ENCODE data around the gene MEP1B.
"Not testable (repeated sequence)": the region's sequence is repeated elsewhere in the genome, so short reads cannot be mapped to it uniquely, and the experiment has no call there.

MEP1B gene

DNA sequence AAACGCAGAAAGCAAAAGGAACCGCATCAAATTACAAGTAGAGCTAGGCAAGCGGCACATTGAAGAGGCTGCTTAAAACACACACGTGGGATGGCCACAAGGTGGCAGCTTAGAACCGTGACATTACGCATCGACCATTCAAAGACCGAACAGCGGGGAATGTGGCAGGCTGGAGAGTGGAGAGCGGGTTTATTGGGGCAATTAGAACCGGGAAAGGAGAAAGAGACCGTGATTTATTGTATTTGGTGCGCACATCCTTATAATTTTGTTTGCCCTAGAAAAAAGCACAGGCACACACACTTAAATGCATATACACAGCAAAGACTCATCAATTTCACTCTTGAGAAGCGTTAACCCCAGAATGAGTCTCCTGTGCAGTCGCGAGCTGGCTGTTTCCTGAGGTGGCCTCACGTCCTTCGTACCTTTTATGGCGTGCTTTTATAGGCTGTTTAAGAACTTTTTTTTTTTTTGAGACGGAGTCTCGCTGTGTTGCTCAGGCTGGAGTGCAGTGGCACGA lies 31.7 kb upstream of the MEP1B start:
- TF ChIP-seq, protein P1, sequence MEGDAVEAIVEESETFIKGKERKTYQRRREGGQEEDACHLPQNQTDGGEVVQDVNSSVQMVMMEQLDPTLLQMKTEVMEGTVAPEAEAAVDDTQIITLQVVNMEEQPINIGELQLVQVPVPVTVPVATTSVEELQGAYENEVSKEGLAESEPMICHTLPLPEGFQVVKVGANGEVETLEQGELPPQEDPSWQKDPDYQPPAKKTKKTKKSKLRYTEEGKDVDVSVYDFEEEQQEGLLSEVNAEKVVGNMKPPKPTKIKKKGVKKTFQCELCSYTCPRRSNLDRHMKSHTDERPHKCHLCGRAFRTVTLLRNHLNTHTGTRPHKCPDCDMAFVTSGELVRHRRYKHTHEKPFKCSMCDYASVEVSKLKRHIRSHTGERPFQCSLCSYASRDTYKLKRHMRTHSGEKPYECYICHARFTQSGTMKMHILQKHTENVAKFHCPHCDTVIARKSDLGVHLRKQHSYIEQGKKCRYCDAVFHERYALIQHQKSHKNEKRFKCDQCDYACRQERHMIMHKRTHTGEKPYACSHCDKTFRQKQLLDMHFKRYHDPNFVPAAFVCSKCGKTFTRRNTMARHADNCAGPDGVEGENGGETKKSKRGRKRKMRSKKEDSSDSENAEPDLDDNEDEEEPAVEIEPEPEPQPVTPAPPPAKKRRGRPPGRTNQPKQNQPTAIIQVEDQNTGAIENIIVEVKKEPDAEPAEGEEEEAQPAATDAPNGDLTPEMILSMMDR (IDR thresholded peaks at IDR 0.05; ENCODE audit: low read depth, low read length, missing control alignments), result peak; percentile 90
- Histone ChIP-seq H3K36me3 (replicated peaks) (no peaks in the 10 kb centered on the region), H3K27me3 (replicated peaks) (no peaks in the 10 kb centered on the region), H3K4me3 (ENCODE audit: low read depth, low read length) (peak overlapping the region; percentile 22), H3K27ac (no peak overlapping the region)
- in situ Hi-C loops (cut with HindIII; ENCODE audit: low pct_ligation_motif_present, low sequenced_read_pairs), result no loop called here
- DNase-seq, result peak; percentile 80

DNA sequence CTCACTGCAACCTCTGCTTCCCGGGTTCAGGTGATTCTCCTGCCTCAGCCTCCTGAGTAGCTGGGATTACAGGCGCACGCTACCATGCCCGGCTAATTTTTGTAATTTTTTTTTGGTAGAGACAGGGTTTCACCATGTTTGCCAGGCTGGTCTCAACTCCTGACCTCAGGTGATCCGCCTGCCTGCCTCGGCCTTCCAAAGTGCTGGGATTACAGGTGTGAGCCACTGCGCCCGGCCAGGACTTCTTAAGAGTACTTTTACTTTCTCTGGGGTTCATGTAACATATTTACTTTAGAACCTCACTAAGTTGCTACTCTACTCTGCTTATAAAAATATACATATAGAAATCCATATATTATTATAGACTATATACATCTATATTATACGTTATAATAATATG lies 31.2 kb upstream of the MEP1B start:
- H3K27me3 ChIP-seq (replicated peaks); H3K36me3 ChIP-seq (replicated peaks); in situ Hi-C loops (cut with HindIII; ENCODE audit: low pct_ligation_motif_present, low sequenced_read_pairs); H3K27ac ChIP-seq; H3K4me3 ChIP-seq (ENCODE audit: low read depth, low read length); DNase-seq: not testable (repeated sequence)

DNA sequence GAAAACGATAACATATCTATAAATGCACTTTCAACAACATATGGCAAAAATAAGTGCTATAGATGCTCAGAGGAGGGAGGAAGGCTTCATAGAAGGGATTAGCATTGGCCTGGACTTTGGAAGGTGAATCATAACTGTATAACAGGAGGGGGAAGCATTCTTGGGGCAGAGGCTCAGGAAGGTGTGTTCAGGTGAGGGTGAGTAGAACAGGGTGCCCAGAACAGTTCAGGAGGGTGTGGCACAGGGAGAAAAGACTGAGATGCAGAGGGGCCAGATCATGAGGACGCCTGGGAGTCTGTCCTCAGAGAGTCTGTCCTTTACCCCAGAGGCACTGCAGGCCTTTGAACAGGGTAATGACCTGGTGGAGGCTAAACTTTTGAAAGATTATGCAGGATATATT lies 29.3 kb upstream of the MEP1B start:
- Histone ChIP-seq H3K27me3 (replicated peaks) (no peaks in the 10 kb centered on the region), H3K36me3 (replicated peaks) (no peaks in the 10 kb centered on the region), H3K27ac (no peak overlapping the region), H3K4me3 (ENCODE audit: low read depth, low read length) (no peak overlapping the region)
- DNase-seq, result no peak
- TF ChIP-seq, protein P1 (IDR thresholded peaks at IDR 0.05; ENCODE audit: low read depth, low read length, missing control alignments), result no peak
- in situ Hi-C loops (cut with HindIII; ENCODE audit: low pct_ligation_motif_present, low sequenced_read_pairs), result no loop called here

DNA sequence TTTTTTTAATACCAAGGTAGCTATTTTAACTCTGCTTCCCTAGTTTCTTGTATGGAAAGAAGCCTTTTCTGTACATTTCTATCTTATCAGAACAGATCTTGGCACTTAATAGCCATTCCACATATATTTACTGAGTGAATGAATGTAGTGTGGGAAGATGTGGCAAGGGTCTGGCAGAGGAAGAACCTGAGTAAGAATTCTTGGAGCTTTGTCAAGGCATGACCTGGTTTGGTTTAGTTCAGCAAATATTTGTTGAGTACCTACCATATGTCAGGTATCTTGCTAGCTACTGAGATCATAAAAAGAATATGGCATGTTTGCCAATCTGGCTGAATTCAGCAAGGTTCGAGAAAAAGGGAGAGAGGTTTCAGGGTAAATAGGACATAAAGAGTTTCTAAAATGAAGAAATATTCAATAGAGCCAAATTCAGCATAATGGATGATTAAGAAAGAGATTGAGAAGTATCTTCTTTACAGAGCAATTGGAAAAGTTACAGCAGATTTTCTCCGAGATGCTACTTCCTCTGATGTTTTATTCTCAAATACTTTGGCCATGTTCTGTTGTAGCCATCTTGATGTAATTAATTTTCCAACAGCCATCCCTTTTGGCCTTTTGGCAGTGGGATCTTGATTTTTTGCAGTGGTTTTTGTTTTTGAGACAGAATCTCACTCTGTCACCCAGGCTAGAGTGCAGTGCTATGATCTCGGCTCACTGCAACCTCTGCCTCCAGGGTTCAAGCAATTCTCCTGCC lies 21.7 kb upstream of the MEP1B start:
- H3K27ac ChIP-seq, result no peak overlapping the region
- H3K27me3 ChIP-seq (replicated peaks), result no peaks in the 10 kb centered on the region
- TF ChIP-seq, protein P1 (IDR thresholded peaks at IDR 0.05; ENCODE audit: low read depth, low read length, missing control alignments), result no peak
- H3K36me3 ChIP-seq (replicated peaks), result no peaks in the 10 kb centered on the region
- no peak for DNase-seq
- in situ Hi-C loops (cut with HindIII; ENCODE audit: low pct_ligation_motif_present, low sequenced_read_pairs), result no loop called here
- H3K4me3 ChIP-seq (ENCODE audit: low read depth, low read length), result no peak overlapping the region

DNA sequence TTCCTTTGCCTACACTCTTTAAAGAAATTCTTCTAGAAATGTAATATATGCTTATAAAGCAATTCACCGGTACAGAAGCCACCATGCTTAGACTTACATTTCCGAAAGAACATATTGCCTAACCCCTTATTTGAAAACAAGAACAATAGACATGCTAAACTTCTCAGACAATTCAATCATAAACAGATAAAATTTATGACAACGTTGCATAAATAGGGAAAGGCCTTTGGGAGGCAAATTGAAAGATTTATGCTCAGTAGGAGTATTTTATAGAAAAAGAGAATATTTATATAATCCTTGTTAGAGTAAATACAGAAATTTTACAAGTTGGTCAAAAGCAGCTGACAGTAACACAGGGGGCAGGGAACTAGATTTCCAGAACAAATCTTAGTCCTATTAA lies 16.2 kb upstream of the MEP1B start:
- Histone ChIP-seq H3K36me3 (replicated peaks) (no peaks in the 10 kb centered on the region), H3K4me3 (ENCODE audit: low read depth, low read length) (no peak overlapping the region), H3K27ac (no peak overlapping the region), H3K27me3 (replicated peaks) (no peaks in the 10 kb centered on the region)
- no peak for DNase-seq
- in situ Hi-C loops (cut with HindIII; ENCODE audit: low pct_ligation_motif_present, low sequenced_read_pairs), result no loop called here
- TF ChIP-seq, protein P1 (IDR thresholded peaks at IDR 0.05; ENCODE audit: low read depth, low read length, missing control alignments), result no peak

DNA sequence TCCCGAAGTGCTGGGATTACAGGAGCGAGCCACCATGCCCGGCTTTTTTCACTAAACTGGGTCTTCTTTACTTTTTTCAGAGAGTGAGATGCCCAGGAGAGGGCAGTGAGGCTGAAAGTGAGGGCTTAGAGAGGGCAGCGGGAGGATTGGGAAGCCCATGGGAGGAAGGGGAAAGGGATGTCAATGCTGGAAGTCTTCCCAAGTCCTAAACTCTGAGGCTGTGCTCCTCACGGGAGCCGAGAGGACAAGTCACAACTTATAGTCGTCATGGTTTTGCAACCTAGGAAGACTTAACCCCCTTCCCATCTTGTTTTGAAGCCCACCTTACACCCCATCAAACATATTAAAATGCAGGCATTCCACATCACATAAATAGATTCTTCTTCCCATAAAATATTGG lies 15.1 kb upstream of the MEP1B start:
- H3K27ac ChIP-seq, result no peak overlapping the region
- TF ChIP-seq, protein P1 (IDR thresholded peaks at IDR 0.05; ENCODE audit: low read depth, low read length, missing control alignments), result no peak
- no peaks in the 10 kb centered on the region for H3K36me3 ChIP-seq (replicated peaks)
- no peaks in the 10 kb centered on the region for H3K27me3 ChIP-seq (replicated peaks)
- no peak for DNase-seq
- in situ Hi-C loops (cut with HindIII; ENCODE audit: low pct_ligation_motif_present, low sequenced_read_pairs), result no loop called here
- H3K4me3 ChIP-seq (ENCODE audit: low read depth, low read length), result no peak overlapping the region
